Lung (tissue), 12 donors: ENCODE measurements around the gene FES. TPM values are rescaled to one million over a fixed set of nuclear protein-coding genes. Genes with fewer than 3 reads are reported as not detected.
A peak's percentile ranks its signal among the peaks of the same experiment; 100 is the strongest.

Experiments used
- ATAC-seq: fragments of 200-7000 bp; cut with Tn5 transposase; one replicate; pipeline ENCODE4 v1.9.1; 2020; ENCODE audit warnings: moderate number of reproducible peaks; ENCODE audit not compliant: insufficient read depth, low FRiP score
- DNase-seq, 3 donors: peaks; one replicate each; pipeline ENCODE4 v3.0.0-alpha.2; 2013 to 2017
- H3K27ac ChIP-seq, 2 donors: one replicate each; pipeline ENCODE4 v1.5.1; 2013; ENCODE audit warnings: mild to moderate bottlenecking in 2 of 2, moderate library complexity in 2 of 2, control low read depth in 1 of 2, inconsistent platforms in 1 of 2, low read depth in 1 of 2, low read length in 1 of 2
- H3K27me3 ChIP-seq, 3 donors: one replicate each; pipeline ENCODE4 v1.5.1; 2013; ENCODE audit warnings: low read length in 2 of 3; ENCODE audit not compliant: control insufficient read depth in 3 of 3, insufficient read depth in 3 of 3
- H3K36me3 ChIP-seq, 4 donors: one replicate each; pipeline ENCODE4 v1.5.1; 2013; ENCODE audit warnings: low read length in 4 of 4, mild to moderate bottlenecking in 1 of 4, moderate library complexity in 1 of 4; ENCODE audit not compliant: control insufficient read depth in 4 of 4, insufficient read depth in 4 of 4
- H3K4me1 ChIP-seq, 5 donors: one replicate each; pipeline ENCODE4 v1.5.1; 2013; ENCODE audit warnings: low read length in 5 of 5, mild to moderate bottlenecking in 2 of 5, moderate library complexity in 1 of 5; ENCODE audit not compliant: control insufficient read depth in 5 of 5, insufficient read depth in 5 of 5
- H3K4me3 ChIP-seq: one replicate; pipeline ENCODE4 v1.5.1; 2013; ENCODE audit warnings: mild to moderate bottlenecking, control low read depth, moderate library complexity
- H3K9ac ChIP-seq, 2 donors: one replicate each; pipeline ENCODE4 v1.5.1; 2013; ENCODE audit warnings: low read length in 2 of 2, control low read depth in 1 of 2; ENCODE audit not compliant: insufficient read depth in 1 of 2
- H3K9me3 ChIP-seq, 4 donors: one replicate each; pipeline ENCODE4 v1.5.1; 2013; ENCODE audit warnings: low read length in 3 of 4, mild to moderate bottlenecking in 1 of 4, moderate library complexity in 1 of 4; ENCODE audit not compliant: control insufficient read depth in 4 of 4, insufficient read depth in 3 of 4
- CTCF ChIP-seq: IDR thresholded peaks from 2 replicates; pipeline ENCODE4 v1.5.1; 2012; ENCODE audit warnings: mild to moderate bottlenecking; ENCODE audit errors: control extremely low read depth, extremely low read depth
- WGBS, 2 donors: extraction: QIAGEN DNeasy Blood & Tissue Kit; methylation state at CpG; one replicate each; pipeline ENCODE4 v1.1.7; 2013; 5-methylcytosine and 5-hydroxymethylcytosine counted together
- polyA plus RNA-seq, 2 donors: library from polyadenylated mRNA; stranded (reverse); fragments of 200-250 nt; gene quantifications; one replicate each; pipeline ENCODE4 v1.2.1, GENCODE V29; 2013
- total RNA-seq, 2 donors: library from RNA; depleted of rRNA in 1 of 2; stranded (reverse); fragments of >200 nt in 1 of 2; gene quantifications; one replicate each; pipeline ENCODE4 v1.2.1, GENCODE V29; 2014 to 2021
- donor health status: control.
- donor health status: control.
- donor health status: Bipolar disorder and iron deficiency.
- donor health status: healthy.
- donor health status: DM: yes; HTN: yes; CAD: no.

Gene FES
- total and polyA plus RNA-seq, 4 donors: 25.7 to 104 (median 55.5) TPM

GRCh38 chr15:90934256-90934948 lies 50.1 kb downstream of the FES start:
- Histone ChIP-seq H3K27ac (peak overlapping the region; percentile 60 to 73), H3K36me3 (peaks cover 2 to 16% (median 8%) of the 10 kb centered on the region in 4 donors), H3K4me1 (peaks cover 0 to 30% (median 14%) of the 10 kb centered on the region in 5 donors), H3K4me3 (peak overlapping the region; percentile 71), H3K9ac (peak overlapping the region in 1 of 2 donors; percentile 34), H3K27me3 (no peaks in the 10 kb centered on the region), H3K9me3 (peaks cover 0 to 2% (median 0%) of the 10 kb centered on the region in 4 donors)
- 2 to 3% methylated on average over 18 to 19 of the region's 19 CpGs for WGBS, 2 donors
- ATAC-seq: no peak
- TF ChIP-seq CTCF: peak; percentile 81
- DNase-seq: peak; percentile 86 to 88 (median 86)

- WGBS, 2 donors: 0 to 1% methylated on average over 54 to 65 of the region's 65 CpGs
Measured at GRCh38 chr15:90934949-90935751, 50.8 kb downstream of the FES start, which contains the start of gene UNC45A. UNC45A (plus strand) TSS chr15:90935285; CDS start chr15:90935325, 40 bp downstream.

GRCh38 chr15:90936823-90937222 lies 52.5 kb downstream of the FES start:
- H3K36me3 ChIP-seq: peaks cover 12 to 32% (median 25%) of the 10 kb centered on the region in 4 donors
- no peak overlapping the region for H3K4me3 ChIP-seq
- peaks cover 0 to 26% (median 9%) of the 10 kb centered on the region in 5 donors for H3K4me1 ChIP-seq
- H3K27me3 ChIP-seq: no peaks in the 10 kb centered on the region
- DNase-seq: no peak
- no peak for ATAC-seq
- peaks cover 0 to 2% (median 0%) of the 10 kb centered on the region in 4 donors for H3K9me3 ChIP-seq
- H3K9ac ChIP-seq: peak overlapping the region in 1 of 2 donors; percentile 20
- WGBS, 2 donors: 91 to 93% methylated on average over 1 of the region's 1 CpG
- no peak overlapping the region for H3K27ac ChIP-seq
- no peak for TF ChIP-seq CTCF

More at GRCh38 chr15:90934949-90935751, 50.8 kb downstream of the FES start, which contains the start of gene UNC45A:
- Histone ChIP-seq H3K9me3 (peaks cover 0 to 2% (median 0%) of the 10 kb centered on the region in 4 donors), H3K4me1 (peaks cover 0 to 30% (median 14%) of the 10 kb centered on the region in 5 donors), H3K4me3 (peak within 1 kb of the TSS; percentile 71), H3K9ac (peak within 1 kb of the TSS; percentile 37 to 51), H3K36me3 (peaks cover 9 to 23% (median 15%) of the 10 kb centered on the region in 4 donors), H3K27me3 (no peaks in the 10 kb centered on the region), H3K27ac (peak within 1 kb of the TSS; percentile 60 to 73)
- DNase-seq: peak; percentile 92
- TF ChIP-seq CTCF: no peak
- ATAC-seq: peak; percentile 86
